IMR-90 (cell line): Measurements from ENCODE around the gene SHC4. TPM values are rescaled to one million over a fixed set of nuclear protein-coding genes. Genes with fewer than 3 reads are reported as not detected.
A peak's percentile ranks its signal among the peaks of the same experiment; 100 is the strongest.
"Not testable (repeated sequence)": the region's sequence is repeated elsewhere in the genome, so short reads cannot be mapped to it uniquely, and the experiment has no call there.

ENCODE experiments used
- ATAC-seq: fragments of 200-7000 bp; cut with Tn5 transposase; 2 replicates; pipeline ENCODE4 v1.9.1; 2020; ENCODE audit warnings: low read depth, mild to moderate bottlenecking, moderate library complexity
- BruUV-seq: library from RNA; stranded (reverse); fragments of 400-500 nt; replicated peaks from 2 replicates; lab custom pipeline; 2021; lab: Mats Ljungman, UMichigan
- CTCF ChIA-PET: fragments of 300-600 bp; formaldehyde crosslinking; extraction: SDS; loops from one replicate; lab custom pipeline; 2021; ENCODE audit warnings: antibody characterized with exemption; lab: Yijun Ruan, JAX
- POLR2A ChIA-PET: fragments of 300-600 bp; sonication (Branson Sonifier 250); formaldehyde crosslinking; loops from one replicate; lab custom pipeline; 2022; ENCODE audit warnings: antibody characterized with exemption; ENCODE audit not compliant: unreplicated experiment; lab: Charles Lee
- DNase-seq: peaks from one replicate; pipeline ENCODE4 v3.0.0; 2013
- H2AFZ ChIP-seq: replicated peaks from 2 replicates; pipeline ENCODE3; 2013; ENCODE audit warnings: low read length, mild to moderate bottlenecking; ENCODE audit not compliant: poor library complexity
- H2AK5ac ChIP-seq: 2 replicates; pipeline ENCODE4 v1.6.1; 2013; ENCODE audit warnings: low read depth, low read length, inconsistent platforms
- H2AK9ac ChIP-seq: replicated peaks from 2 replicates; pipeline ENCODE3; 2013; ENCODE audit warnings: mild to moderate bottlenecking, low read depth, low read length, moderate library complexity; ENCODE audit not compliant: poor library complexity
- H2BK120ac ChIP-seq: 2 replicates; pipeline ENCODE4 v1.6.1; 2013; ENCODE audit warnings: low read depth, low read length, inconsistent platforms
- H2BK15ac ChIP-seq: 3 replicates; pipeline ENCODE4 v1.6.1; 2013; ENCODE audit warnings: low read depth, low read length, inconsistent platforms
- H2BK20ac ChIP-seq: 2 replicates; pipeline ENCODE4 v1.6.1; 2013; ENCODE audit warnings: low read depth, mild to moderate bottlenecking, inconsistent platforms, low read length, moderate library complexity
- H2BK5ac ChIP-seq: 2 replicates; pipeline ENCODE4 v1.6.1; 2013; ENCODE audit warnings: mild to moderate bottlenecking, low read depth, low read length, inconsistent platforms; ENCODE audit not compliant: poor library complexity, severe bottlenecking
- H3K14ac ChIP-seq: replicated peaks from 2 replicates; pipeline ENCODE4 v1.6.1; 2013; ENCODE audit warnings: low read depth, low read length, inconsistent platforms
- H3K18ac ChIP-seq: 2 replicates; pipeline ENCODE4 v1.6.1; 2013; ENCODE audit warnings: low read depth, low read length, control low read depth
- H3K23ac ChIP-seq: 2 replicates; pipeline ENCODE4 v1.6.1; 2013; ENCODE audit warnings: low read depth, low read length, inconsistent platforms
- H3K27ac ChIP-seq: 2 replicates; pipeline ENCODE4 v1.5.1; 2013; ENCODE audit warnings: mild to moderate bottlenecking, control low read depth, low read length; ENCODE audit not compliant: insufficient read depth
- H3K27me3 ChIP-seq: 2 replicates; pipeline ENCODE4 v1.6.1; 2013; ENCODE audit warnings: low read length; ENCODE audit not compliant: control insufficient read depth, insufficient read depth
- H3K36me3 ChIP-seq: 2 replicates; pipeline ENCODE4 v1.6.1; 2013; ENCODE audit warnings: low read length, mixed read lengths; ENCODE audit not compliant: control insufficient read depth, insufficient read depth
- H3K4ac ChIP-seq: 2 replicates; pipeline ENCODE4 v1.6.1; 2013; ENCODE audit warnings: low read depth, low read length, inconsistent platforms
- H3K4me1 ChIP-seq: 2 replicates; pipeline ENCODE4 v1.6.1; 2013; ENCODE audit warnings: low read length, mixed read lengths; ENCODE audit not compliant: control insufficient read depth, insufficient read depth
- H3K4me2 ChIP-seq: 2 replicates; pipeline ENCODE4 v1.6.1; 2013; ENCODE audit warnings: low read depth, mild to moderate bottlenecking, control low read depth, low read length, moderate library complexity
- H3K4me3 ChIP-seq: 2 replicates; pipeline ENCODE4 v1.5.1; 2013; ENCODE audit warnings: low read depth, mild to moderate bottlenecking, control low read depth, low read length, moderate library complexity; ENCODE audit not compliant: insufficient read depth
- H3K56ac ChIP-seq: 2 replicates; pipeline ENCODE4 v1.6.1; 2013; ENCODE audit warnings: low read length, inconsistent platforms; ENCODE audit not compliant: insufficient read depth; ENCODE audit errors: extremely low read depth
- H3K79me1 ChIP-seq, 2 experiments: 2 replicates each; pipeline ENCODE4 v1.6.1; 2013; ENCODE audit warnings: low read length in 2 of 2, inconsistent platforms in 1 of 2, low read depth in 1 of 2
- H3K9ac ChIP-seq: 2 replicates; pipeline ENCODE4 v1.6.1; 2013; ENCODE audit warnings: low read depth, low read length, control low read depth
- H3K9me1 ChIP-seq: 2 replicates; pipeline ENCODE4 v1.6.1; 2013; ENCODE audit warnings: low read length, inconsistent platforms; ENCODE audit not compliant: insufficient read depth
- H3K9me3 ChIP-seq: 2 replicates; pipeline ENCODE4 v1.6.1; 2013; ENCODE audit warnings: low read length; ENCODE audit not compliant: control insufficient read depth, insufficient read depth
- H4K20me1 ChIP-seq: 2 replicates; pipeline ENCODE4 v1.6.1; 2013; ENCODE audit warnings: low read length, inconsistent platforms; ENCODE audit not compliant: insufficient read depth
- H4K5ac ChIP-seq: 2 replicates; pipeline ENCODE4 v1.6.1; 2013; ENCODE audit warnings: mild to moderate bottlenecking, low read depth, low read length, control low read depth
- H4K8ac ChIP-seq, 2 experiments: 2 replicates each; pipeline ENCODE4 v1.6.1; 2013; ENCODE audit warnings: low read depth in 2 of 2, low read length in 2 of 2, control low read depth in 1 of 2, inconsistent platforms in 1 of 2
- H4K91ac ChIP-seq: 2 replicates; pipeline ENCODE4 v1.6.1; 2013; ENCODE audit warnings: low read depth, low read length, inconsistent platforms; ENCODE audit not compliant: insufficient read depth
- CHD1 ChIP-seq: IDR thresholded peaks from 2 replicates; pipeline ENCODE4 v1.6.1; 2012; ENCODE audit warnings: low read depth, low read length, improper control_type of control experiment
- MAZ ChIP-seq: IDR thresholded peaks from 2 replicates; pipeline ENCODE4 v1.6.1; 2012; ENCODE audit warnings: low read depth, mild to moderate bottlenecking, low read length, improper control_type of control experiment, moderate library complexity, borderline replicate concordance
- WGBS, 2 experiments: methylation state at CpG; one replicate each; pipeline versions ENCODE4 v1.1.5 to v1.1.7; 2013; ENCODE audit warnings: missing lambda C conversion rate in 2 of 2; ENCODE audit not compliant: insufficient read length in 1 of 2; ENCODE audit errors: extremely low coverage in 2 of 2; 5-methylcytosine and 5-hydroxymethylcytosine counted together
- dilution Hi-C: fragments of 300-500 bp; cut with HindIII; formaldehyde crosslinking; loops from one replicate; pipeline ENCODE4 v1.14.3; 2018; ENCODE audit warnings: low sequenced_read_pairs; ENCODE audit not compliant: unreplicated experiment
- in situ Hi-C: fragments of 300-500 bp; cut with MboI; formaldehyde crosslinking; loops from 3 replicates; pipeline ENCODE4 v1.14.3; 2019; ENCODE audit warnings: low sequenced_read_pairs, inconsistent platforms, mixed read lengths
- intact Hi-C: fragments of 100-400 bp; cut with micrococcal nuclease; formaldehyde crosslinking; loops from 2 replicates; pipeline ENCODE4 v1.10.0; 2022
- polyA plus RNA-seq, 3 experiments: library from polyadenylated mRNA; depleted of rRNA; stranded (reverse); fragments of >200 nt; gene quantifications; 2 replicates each; pipeline ENCODE4 v1.2.3, GENCODE V29; 2012; ENCODE audit warnings: low replicate concordance in 1 of 3
- total RNA-seq: library from RNA; depleted of rRNA; stranded (reverse); fragments of >200 nt; gene quantifications from 2 replicates; pipeline ENCODE4 v1.2.3, GENCODE V29; 2012

Gene SHC4
- total and polyA plus RNA-seq, 2 of the 4 experiments (the other 2 are of a cell fraction), result 0.91 to 2.7 TPM

- Histone ChIP-seq H2AK9ac (no peak overlapping the region), H4K5ac (no peak overlapping the region), H3K9ac (no peak overlapping the region), H4K91ac (no peak overlapping the region), H3K18ac (no peak overlapping the region), H3K14ac (no peak overlapping the region), H3K9me1 (0 out of 2 replicates have a peak, but pooled peaks cover 2% of the 10 kb centered on the region), H4K8ac (no peak overlapping the region), H3K23ac (no peak overlapping the region), H2AFZ (no peak overlapping the region), H2BK20ac (no peak overlapping the region), H3K27ac (no peak overlapping the region), H2BK5ac (no peak overlapping the region), H2BK15ac (no peak overlapping the region), H3K79me1 (no peaks in the 10 kb centered on the region), H3K27me3 (no peaks in the 10 kb centered on the region), H3K4ac (peak overlapping the region; percentile 31; the same call in 1 of the 2 replicates), H2AK5ac (peak overlapping the region; percentile 71; the same call in 1 of the 2 replicates), H3K36me3 (no peaks in the 10 kb centered on the region), H3K4me3 (no peak overlapping the region), H3K4me1 (no peaks in the 10 kb centered on the region), H3K9me3 (no peaks in the 10 kb centered on the region), H4K20me1 (no peaks in the 10 kb centered on the region), H3K56ac (no peak overlapping the region), H3K4me2 (no peak overlapping the region), H2BK120ac (peak overlapping the region; percentile 17; the same call in 1 of the 2 replicates)
- ChIA-PET POLR2A (no interaction called here), CTCF (interaction anchor here (0.7 to 1.4 kb wide), 3 partner anchors 9 to 322 kb away, joined by 3 read pairs; partner anchors contain the start of gene SHC4)
- no peak for ATAC-seq
- dilution Hi-C loops (no loop called here), intact Hi-C loops (no loop called here), in situ Hi-C loops (loop anchor here (25.0 kb wide), 1 partner anchor 611 kb away; no protein-coding TSS in a partner anchor)
- 94% methylated on average over 24 of the region's 35 CpGs; no CpG with 5 or more reads in 1 of the 2 experiments for WGBS, 2 experiments
- TF ChIP-seq MAZ (no peak), CHD1 (no peak)
- BruUV-seq, result no TSS peak
- no peak for DNase-seq
These were observed 9.2 kb upstream of the SHC4 start for GRCh38 chr15:48972750-48973503.

- H2BK20ac ChIP-seq, H3K18ac ChIP-seq, H4K91ac ChIP-seq, BruUV-seq, POLR2A ChIA-PET, H3K9me1 ChIP-seq, H4K20me1 ChIP-seq, H3K27me3 ChIP-seq, H3K27ac ChIP-seq, H2BK15ac ChIP-seq, H4K5ac ChIP-seq, H3K36me3 ChIP-seq, H3K23ac ChIP-seq, H4K8ac ChIP-seq, H3K4me2 ChIP-seq, intact Hi-C loops, H3K4me1 ChIP-seq, H2AK5ac ChIP-seq, H3K56ac ChIP-seq, H3K9me3 ChIP-seq, H3K4ac ChIP-seq, dilution Hi-C loops, H2BK5ac ChIP-seq, H3K79me1 ChIP-seq, H2BK120ac ChIP-seq, H3K9ac ChIP-seq, H2AK9ac ChIP-seq, H2AFZ ChIP-seq, CTCF ChIA-PET, H3K14ac ChIP-seq, H3K4me3 ChIP-seq: not testable (repeated sequence)
- WGBS, 2 experiments, result no CpG with 5 or more reads among the region's 1 CpG
- in situ Hi-C loops, result loop anchor here (25.0 kb wide), 1 partner anchor 609 kb away; no protein-coding TSS in a partner anchor
- ATAC-seq (peak; percentile 5), DNase-seq (peak; percentile 58)
These were observed 7.2 kb upstream of the SHC4 start for GRCh38 chr15:48970926-48971325.
